Cardiac muscle cell (in vitro differentiated cells and primary cell): ENCODE measurements around the gene P2RX4. TPM values are rescaled to one million over a fixed set of nuclear protein-coding genes. Genes with fewer than 3 reads are reported as not detected.

Experiments used
- DNase-seq, 2 donors: peaks; one replicate each; pipeline versions ENCODE4 v3.0.0 to v3.0.0-alpha.2; 2010 to 2017; ENCODE audit warnings: low read depth in 1 of 2, low spot score in 1 of 2
- H3K27ac ChIP-seq: fragments of 200-600 bp; sonication (generic); 2 replicates; pipeline ENCODE4 v1.5.1; 2016
- H3K27me3 ChIP-seq: fragments of 200-600 bp; sonication (generic); 2 replicates; pipeline ENCODE4 v1.6.0; 2016; ENCODE audit warnings: control low read depth
- H3K36me3 ChIP-seq: fragments of 200-600 bp; sonication (generic); 2 replicates; pipeline ENCODE4 v1.5.1; 2016; ENCODE audit warnings: control low read depth
- H3K4me1 ChIP-seq: fragments of 200-600 bp; sonication (generic); 2 replicates; pipeline ENCODE4 v1.8.1; 2017; ENCODE audit warnings: low read depth, mild to moderate bottlenecking, mixed run types
- H3K4me3 ChIP-seq: fragments of 200-600 bp; sonication (generic); 2 replicates; pipeline ENCODE4 v1.5.1; 2016; ENCODE audit warnings: mild to moderate bottlenecking
- H3K9me3 ChIP-seq: fragments of 200-600 bp; sonication (generic); 2 replicates; pipeline ENCODE4 v1.5.1; 2017; ENCODE audit warnings: low read depth, mild to moderate bottlenecking, control low read depth
- polyA plus RNA-seq: library from polyadenylated mRNA; unstranded; fragments of >200 nt; fragmentation: Nextera tagmentation; extraction: Ambion mirVana; gene quantifications from 2 replicates; pipeline ENCODE4 v1.2.1, GENCODE V29; 2016
- total RNA-seq: library from RNA; depleted of rRNA; stranded (reverse); fragments of >200 nt; gene quantifications from 2 replicates; pipeline ENCODE4 v1.2.3, GENCODE V29; 2016
- TF ChIP-seq, protein P1 (sequence below): IDR thresholded peaks from 2 replicates; pipeline ENCODE4 v1.5.1; 2012; ENCODE audit warnings: low read depth, mild to moderate bottlenecking, low read length

The P2RX4 gene
- total and polyA plus RNA-seq, 2 experiments from 2014 or later, result 19.4 to 38.2 TPM

GRCh38 chr12:121214166-121214777 is 4.3 kb downstream of the P2RX4 start:
- TF ChIP-seq, protein P1, sequence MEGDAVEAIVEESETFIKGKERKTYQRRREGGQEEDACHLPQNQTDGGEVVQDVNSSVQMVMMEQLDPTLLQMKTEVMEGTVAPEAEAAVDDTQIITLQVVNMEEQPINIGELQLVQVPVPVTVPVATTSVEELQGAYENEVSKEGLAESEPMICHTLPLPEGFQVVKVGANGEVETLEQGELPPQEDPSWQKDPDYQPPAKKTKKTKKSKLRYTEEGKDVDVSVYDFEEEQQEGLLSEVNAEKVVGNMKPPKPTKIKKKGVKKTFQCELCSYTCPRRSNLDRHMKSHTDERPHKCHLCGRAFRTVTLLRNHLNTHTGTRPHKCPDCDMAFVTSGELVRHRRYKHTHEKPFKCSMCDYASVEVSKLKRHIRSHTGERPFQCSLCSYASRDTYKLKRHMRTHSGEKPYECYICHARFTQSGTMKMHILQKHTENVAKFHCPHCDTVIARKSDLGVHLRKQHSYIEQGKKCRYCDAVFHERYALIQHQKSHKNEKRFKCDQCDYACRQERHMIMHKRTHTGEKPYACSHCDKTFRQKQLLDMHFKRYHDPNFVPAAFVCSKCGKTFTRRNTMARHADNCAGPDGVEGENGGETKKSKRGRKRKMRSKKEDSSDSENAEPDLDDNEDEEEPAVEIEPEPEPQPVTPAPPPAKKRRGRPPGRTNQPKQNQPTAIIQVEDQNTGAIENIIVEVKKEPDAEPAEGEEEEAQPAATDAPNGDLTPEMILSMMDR, result no peak
- DNase-seq, result peak in 1 of 2 donors; percentile 78
- H3K27ac ChIP-seq, result no peak overlapping the region

GRCh38 chr12:121214855-121215745 is 5.2 kb downstream of the P2RX4 start:
- Histone ChIP-seq H3K27ac (no peak overlapping the region), H3K9me3 (no peaks in the 10 kb centered on the region), H3K27me3 (no peaks in the 10 kb centered on the region), H3K4me1 (peaks cover 5% of the 10 kb centered on the region), H3K4me3 (no peak overlapping the region), H3K36me3 (no peaks in the 10 kb centered on the region)
- TF ChIP-seq, protein P1, result no peak
- DNase-seq, result peak in 1 of 2 donors; percentile 85

More at GRCh38 chr12:121214166-121214777, 4.3 kb downstream of the P2RX4 start:
- H3K36me3 ChIP-seq, result no peaks in the 10 kb centered on the region
- H3K4me3 ChIP-seq, result no peak overlapping the region
- H3K4me1 ChIP-seq, result peaks cover 5% of the 10 kb centered on the region
- no peaks in the 10 kb centered on the region for H3K9me3 ChIP-seq
- no peaks in the 10 kb centered on the region for H3K27me3 ChIP-seq

DNA sequence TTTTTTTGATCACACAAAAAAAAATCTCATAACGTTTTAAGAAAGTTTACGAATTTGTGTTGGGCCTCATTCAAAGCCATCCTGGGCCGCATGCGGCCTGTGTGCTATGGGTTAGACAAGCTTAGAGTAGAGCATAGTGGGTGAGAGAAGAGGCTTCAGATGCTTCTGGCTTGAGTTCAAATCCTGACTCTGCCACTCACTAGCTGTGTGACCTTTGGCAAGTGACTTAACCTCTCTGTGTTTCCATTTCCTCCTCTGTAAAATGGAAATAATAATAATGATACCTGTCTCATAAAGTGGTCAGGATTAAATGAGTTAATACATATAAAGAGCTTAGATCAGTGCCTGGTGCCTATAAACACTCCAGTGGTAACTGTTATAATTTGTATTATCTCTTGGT is 6.2 kb downstream of the P2RX4 start:
- Histone ChIP-seq H3K4me1 (peaks cover 5% of the 10 kb centered on the region), H3K27me3 (no peaks in the 10 kb centered on the region), H3K36me3 (no peaks in the 10 kb centered on the region), H3K4me3 (no peak overlapping the region), H3K9me3 (no peaks in the 10 kb centered on the region), H3K27ac (no peak overlapping the region)
- TF ChIP-seq, protein P1, result no peak
- no peak for DNase-seq

DNA sequence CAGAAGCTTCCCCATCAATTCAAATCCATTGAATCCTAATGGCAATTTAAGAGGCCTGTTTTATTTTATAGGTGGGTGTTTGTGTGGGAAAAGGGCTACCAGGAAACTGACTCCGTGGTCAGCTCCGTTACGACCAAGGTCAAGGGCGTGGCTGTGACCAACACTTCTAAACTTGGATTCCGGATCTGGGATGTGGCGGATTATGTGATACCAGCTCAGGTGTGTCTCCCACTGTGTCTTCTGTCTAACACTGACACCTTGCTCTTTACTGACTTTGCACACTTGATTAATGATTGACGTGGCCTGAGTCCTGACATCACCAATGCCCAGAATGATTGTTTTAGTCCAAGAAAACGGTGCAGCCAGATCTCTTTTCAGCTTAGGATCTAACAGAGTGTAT is 7.1 kb downstream of the P2RX4 start:
- TF ChIP-seq, protein P1, result no peak

DNA sequence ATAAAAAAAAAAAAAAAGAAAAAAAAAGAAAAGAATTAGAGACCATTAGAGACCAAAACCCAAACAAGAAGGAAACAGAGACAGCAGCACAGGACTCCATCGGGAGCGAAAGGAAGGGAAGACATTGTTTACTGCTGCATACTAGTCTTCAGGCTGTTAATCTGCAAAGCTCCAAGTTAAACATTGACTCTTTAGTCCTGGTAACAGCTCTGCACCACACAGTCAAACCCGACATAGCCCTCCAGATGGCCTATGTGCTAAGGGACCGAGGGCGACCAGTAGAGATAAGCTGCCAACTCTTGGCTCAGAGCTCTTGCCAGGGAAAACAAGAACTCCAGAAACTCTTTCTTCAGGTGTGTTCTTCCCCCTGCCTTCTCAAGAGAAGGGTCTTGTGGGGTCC is 7.8 kb downstream of the P2RX4 start:
- Histone ChIP-seq H3K4me1 (peaks cover 5% of the 10 kb centered on the region), H3K27me3 (no peaks in the 10 kb centered on the region), H3K9me3 (no peaks in the 10 kb centered on the region), H3K36me3 (no peaks in the 10 kb centered on the region), H3K4me3 (no peak overlapping the region), H3K27ac (no peak overlapping the region)
- no peak for DNase-seq
- TF ChIP-seq, protein P1, result no peak

More for the DNA sequence above, 7.1 kb downstream of the P2RX4 start:
- Histone ChIP-seq H3K9me3 (no peaks in the 10 kb centered on the region), H3K36me3 (no peaks in the 10 kb centered on the region), H3K27me3 (no peaks in the 10 kb centered on the region), H3K27ac (no peak overlapping the region), H3K4me3 (no peak overlapping the region), H3K4me1 (peaks cover 5% of the 10 kb centered on the region)
- DNase-seq, result no peak
